HepG2 (cell line): ENCODE data around the gene DOC2A.

Experiments used
- ATF6 ChIP-seq: sonication (generic); formaldehyde crosslinking; conservative IDR thresholded peaks from 2 replicates; pipeline ENCODE4 v1.4.0; 2020; ENCODE audit warnings: missing genetic modification reagents
- MAX ChIP-seq: IDR thresholded peaks from 2 replicates; pipeline ENCODE4 v1.6.1; 2012; ENCODE audit warnings: inconsistent platforms
- RAD21 ChIP-seq: fragments of 450-650 bp; formaldehyde crosslinking; IDR thresholded peaks from 2 replicates; pipeline ENCODE4 v1.5.0; 2020; ENCODE audit warnings: mild to moderate bottlenecking
- SETDB1 ChIP-seq: sonication (generic); formaldehyde crosslinking; IDR thresholded peaks from 2 replicates; pipeline ENCODE4 v1.5.1; 2020; ENCODE audit warnings: missing genetic modification reagents, mild to moderate bottlenecking, borderline replicate concordance
- U2AF2 ChIP-seq: fragments of 200-400 bp; formaldehyde crosslinking; IDR thresholded peaks from 2 replicates; pipeline ENCODE4 v1.6.1; 2017; ENCODE audit warnings: low read depth, mild to moderate bottlenecking, low read length
- ZMAT3 ChIP-seq: sonication (generic); formaldehyde crosslinking; conservative IDR thresholded peaks from 2 replicates; pipeline ENCODE4 v1.7.0; 2021; ENCODE audit warnings: missing genetic modification reagents
- ZNF160 ChIP-seq: sonication (generic); formaldehyde crosslinking; IDR thresholded peaks from 2 replicates; pipeline ENCODE4 v1.8.0; 2022; ENCODE audit warnings: mild to moderate bottlenecking, inconsistent platforms, missing genetic modification reagents
- ZNF3 ChIP-seq: IDR thresholded peaks from 2 replicates; pipeline ENCODE4 v1.7.0; 2017; ENCODE audit warnings: inconsistent platforms

- TF ChIP-seq SETDB1 (CRISPR knock-in tag) (no peak), ZMAT3 (CRISPR knock-in tag) (no peak), ATF6 (CRISPR knock-in tag) (no peak), ZNF160 (CRISPR knock-in tag) (no peak), U2AF2 (no peak), ZNF3 (CRISPR knock-in tag) (no peak), MAX (no peak), RAD21 (CRISPR knock-in tag) (no peak)
Observed at GRCh38 chr16:30004424-30004776, 6.4 kb downstream of the DOC2A start.
